IMR-90 (cell line): ENCODE data around the gene SYNGR2. TPM values are rescaled to one million over a fixed set of nuclear protein-coding genes. Genes with fewer than 3 reads are reported as not detected.

ENCODE experiments used
- ATAC-seq: fragments of 200-7000 bp; cut with Tn5 transposase; 2 replicates; pipeline ENCODE4 v1.9.1; 2020; ENCODE audit warnings: low read depth, mild to moderate bottlenecking, moderate library complexity
- BruUV-seq: library from RNA; stranded (reverse); fragments of 400-500 nt; replicated peaks from 2 replicates; lab custom pipeline; 2021; lab: Mats Ljungman, UMichigan
- CTCF ChIA-PET: fragments of 300-600 bp; formaldehyde crosslinking; extraction: SDS; loops from one replicate; lab custom pipeline; 2021; ENCODE audit warnings: antibody characterized with exemption; lab: Yijun Ruan, JAX
- POLR2A ChIA-PET: fragments of 300-600 bp; sonication (Branson Sonifier 250); formaldehyde crosslinking; loops from one replicate; lab custom pipeline; 2022; ENCODE audit warnings: antibody characterized with exemption; ENCODE audit not compliant: unreplicated experiment; lab: Charles Lee
- DNase-seq: peaks from one replicate; pipeline ENCODE4 v3.0.0; 2013
- H2AFZ ChIP-seq: replicated peaks from 2 replicates; pipeline ENCODE3; 2013; ENCODE audit warnings: low read length, mild to moderate bottlenecking; ENCODE audit not compliant: poor library complexity
- H2AK5ac ChIP-seq: 2 replicates; pipeline ENCODE4 v1.6.1; 2013; ENCODE audit warnings: low read depth, low read length, inconsistent platforms
- H2AK9ac ChIP-seq: replicated peaks from 2 replicates; pipeline ENCODE3; 2013; ENCODE audit warnings: mild to moderate bottlenecking, low read depth, low read length, moderate library complexity; ENCODE audit not compliant: poor library complexity
- H2BK120ac ChIP-seq: 2 replicates; pipeline ENCODE4 v1.6.1; 2013; ENCODE audit warnings: low read depth, low read length, inconsistent platforms
- H2BK15ac ChIP-seq: 3 replicates; pipeline ENCODE4 v1.6.1; 2013; ENCODE audit warnings: low read depth, low read length, inconsistent platforms
- H2BK20ac ChIP-seq: 2 replicates; pipeline ENCODE4 v1.6.1; 2013; ENCODE audit warnings: low read depth, mild to moderate bottlenecking, inconsistent platforms, low read length, moderate library complexity
- H2BK5ac ChIP-seq: 2 replicates; pipeline ENCODE4 v1.6.1; 2013; ENCODE audit warnings: mild to moderate bottlenecking, low read depth, low read length, inconsistent platforms; ENCODE audit not compliant: poor library complexity, severe bottlenecking
- H3K14ac ChIP-seq: replicated peaks from 2 replicates; pipeline ENCODE4 v1.6.1; 2013; ENCODE audit warnings: low read depth, low read length, inconsistent platforms
- H3K18ac ChIP-seq: 2 replicates; pipeline ENCODE4 v1.6.1; 2013; ENCODE audit warnings: low read depth, low read length, control low read depth
- H3K23ac ChIP-seq: 2 replicates; pipeline ENCODE4 v1.6.1; 2013; ENCODE audit warnings: low read depth, low read length, inconsistent platforms
- H3K27ac ChIP-seq: 2 replicates; pipeline ENCODE4 v1.5.1; 2013; ENCODE audit warnings: mild to moderate bottlenecking, control low read depth, low read length; ENCODE audit not compliant: insufficient read depth
- H3K27me3 ChIP-seq: 2 replicates; pipeline ENCODE4 v1.6.1; 2013; ENCODE audit warnings: low read length; ENCODE audit not compliant: control insufficient read depth, insufficient read depth
- H3K36me3 ChIP-seq: 2 replicates; pipeline ENCODE4 v1.6.1; 2013; ENCODE audit warnings: low read length, mixed read lengths; ENCODE audit not compliant: control insufficient read depth, insufficient read depth
- H3K4ac ChIP-seq: 2 replicates; pipeline ENCODE4 v1.6.1; 2013; ENCODE audit warnings: low read depth, low read length, inconsistent platforms
- H3K4me1 ChIP-seq: 2 replicates; pipeline ENCODE4 v1.6.1; 2013; ENCODE audit warnings: low read length, mixed read lengths; ENCODE audit not compliant: control insufficient read depth, insufficient read depth
- H3K4me2 ChIP-seq: 2 replicates; pipeline ENCODE4 v1.6.1; 2013; ENCODE audit warnings: low read depth, mild to moderate bottlenecking, control low read depth, low read length, moderate library complexity
- H3K4me3 ChIP-seq: 2 replicates; pipeline ENCODE4 v1.5.1; 2013; ENCODE audit warnings: low read depth, mild to moderate bottlenecking, control low read depth, low read length, moderate library complexity; ENCODE audit not compliant: insufficient read depth
- H3K56ac ChIP-seq: 2 replicates; pipeline ENCODE4 v1.6.1; 2013; ENCODE audit warnings: low read length, inconsistent platforms; ENCODE audit not compliant: insufficient read depth; ENCODE audit errors: extremely low read depth
- H3K79me1 ChIP-seq, 2 experiments: 2 replicates each; pipeline ENCODE4 v1.6.1; 2013; ENCODE audit warnings: low read length in 2 of 2, inconsistent platforms in 1 of 2, low read depth in 1 of 2
- H3K9ac ChIP-seq: 2 replicates; pipeline ENCODE4 v1.6.1; 2013; ENCODE audit warnings: low read depth, low read length, control low read depth
- H3K9me1 ChIP-seq: 2 replicates; pipeline ENCODE4 v1.6.1; 2013; ENCODE audit warnings: low read length, inconsistent platforms; ENCODE audit not compliant: insufficient read depth
- H3K9me3 ChIP-seq: 2 replicates; pipeline ENCODE4 v1.6.1; 2013; ENCODE audit warnings: low read length; ENCODE audit not compliant: control insufficient read depth, insufficient read depth
- H4K20me1 ChIP-seq: 2 replicates; pipeline ENCODE4 v1.6.1; 2013; ENCODE audit warnings: low read length, inconsistent platforms; ENCODE audit not compliant: insufficient read depth
- H4K5ac ChIP-seq: 2 replicates; pipeline ENCODE4 v1.6.1; 2013; ENCODE audit warnings: mild to moderate bottlenecking, low read depth, low read length, control low read depth
- H4K8ac ChIP-seq, 2 experiments: 2 replicates each; pipeline ENCODE4 v1.6.1; 2013; ENCODE audit warnings: low read depth in 2 of 2, low read length in 2 of 2, control low read depth in 1 of 2, inconsistent platforms in 1 of 2
- H4K91ac ChIP-seq: 2 replicates; pipeline ENCODE4 v1.6.1; 2013; ENCODE audit warnings: low read depth, low read length, inconsistent platforms; ENCODE audit not compliant: insufficient read depth
- BHLHE40 ChIP-seq: fragments of 150-350 bp; IDR thresholded peaks from 2 replicates; pipeline ENCODE4 v1.6.1; 2016; ENCODE audit warnings: mild to moderate bottlenecking, low read depth, low read length
- CEBPB ChIP-seq: IDR thresholded peaks from 2 replicates; pipeline ENCODE4 v1.6.1; 2012; ENCODE audit warnings: low read depth, low read length, improper control_type of control experiment
- CHD1 ChIP-seq: IDR thresholded peaks from 2 replicates; pipeline ENCODE4 v1.6.1; 2012; ENCODE audit warnings: low read depth, low read length, improper control_type of control experiment
- FOS ChIP-seq: fragments of 150-350 bp; IDR thresholded peaks from 2 replicates; pipeline ENCODE4 v1.6.1; 2016; ENCODE audit warnings: low read depth, low read length
- MAFK ChIP-seq: IDR thresholded peaks from 2 replicates; pipeline ENCODE4 v1.6.1; 2012; ENCODE audit warnings: low read depth, low read length, improper control_type of control experiment
- MAZ ChIP-seq: IDR thresholded peaks from 2 replicates; pipeline ENCODE4 v1.6.1; 2012; ENCODE audit warnings: low read depth, mild to moderate bottlenecking, low read length, improper control_type of control experiment, moderate library complexity, borderline replicate concordance
- MXI1 ChIP-seq: IDR thresholded peaks from 2 replicates; pipeline ENCODE4 v1.6.1; 2012; ENCODE audit warnings: low read depth, mild to moderate bottlenecking, low read length, moderate library complexity, borderline replicate concordance
- NFE2L2 ChIP-seq: fragments of 150-350 bp; IDR thresholded peaks from 2 replicates; pipeline ENCODE4 v1.6.1; 2016; ENCODE audit warnings: low read depth, mild to moderate bottlenecking, low read length
- POLR2A ChIP-seq: IDR thresholded peaks from 2 replicates; pipeline ENCODE4 v1.6.1; 2012; ENCODE audit warnings: mild to moderate bottlenecking, low read depth, low read length
- RAD21 ChIP-seq: IDR thresholded peaks from 2 replicates; pipeline ENCODE4 v1.6.1; 2012; ENCODE audit warnings: low read length, improper control_type of control experiment
- RCOR1 ChIP-seq: IDR thresholded peaks from 2 replicates; pipeline ENCODE4 v1.6.1; 2012; ENCODE audit warnings: mild to moderate bottlenecking, low read length, improper control_type of control experiment; ENCODE audit not compliant: insufficient replicate concordance
- RFX5 ChIP-seq: IDR thresholded peaks from 2 replicates; pipeline ENCODE4 v1.8.0; 2012; ENCODE audit warnings: low read depth, mild to moderate bottlenecking, low read length, moderate library complexity
- SMC3 ChIP-seq: fragments of 150-350 bp; IDR thresholded peaks from 2 replicates; pipeline ENCODE4 v1.6.1; 2016; ENCODE audit warnings: low read depth, mild to moderate bottlenecking, antibody characterized with exemption, low read length, moderate library complexity
- WGBS, 2 experiments: methylation state at CpG; one replicate each; pipeline versions ENCODE4 v1.1.5 to v1.1.7; 2013; ENCODE audit warnings: missing lambda C conversion rate in 2 of 2; ENCODE audit not compliant: insufficient read length in 1 of 2; ENCODE audit errors: extremely low coverage in 2 of 2; 5-methylcytosine and 5-hydroxymethylcytosine counted together
- dilution Hi-C: fragments of 300-500 bp; cut with HindIII; formaldehyde crosslinking; loops from one replicate; pipeline ENCODE4 v1.14.3; 2018; ENCODE audit warnings: low sequenced_read_pairs; ENCODE audit not compliant: unreplicated experiment
- in situ Hi-C: fragments of 300-500 bp; cut with MboI; formaldehyde crosslinking; loops from 3 replicates; pipeline ENCODE4 v1.14.3; 2019; ENCODE audit warnings: low sequenced_read_pairs, inconsistent platforms, mixed read lengths
- intact Hi-C: fragments of 100-400 bp; cut with micrococcal nuclease; formaldehyde crosslinking; loops from 2 replicates; pipeline ENCODE4 v1.10.0; 2022
- polyA plus RNA-seq, 3 experiments: library from polyadenylated mRNA; depleted of rRNA; stranded (reverse); fragments of >200 nt; gene quantifications; 2 replicates each; pipeline ENCODE4 v1.2.3, GENCODE V29; 2012; ENCODE audit warnings: low replicate concordance in 1 of 3
- total RNA-seq: library from RNA; depleted of rRNA; stranded (reverse); fragments of >200 nt; gene quantifications from 2 replicates; pipeline ENCODE4 v1.2.3, GENCODE V29; 2012
- TF ChIP-seq, protein P1 (sequence below): conservative IDR thresholded peaks from 2 replicates; pipeline ENCODE4 v1.5.1; 2012; ENCODE audit warnings: mild to moderate bottlenecking, low read depth, low read length, improper control_type of control experiment
- TF ChIP-seq, protein P2 (sequence below): fragments of 150-350 bp; IDR thresholded peaks from 2 replicates; pipeline ENCODE4 v1.6.1; 2016; ENCODE audit warnings: low read depth, mild to moderate bottlenecking, low read length, moderate library complexity, borderline replicate concordance
- TF ChIP-seq, protein P3 (sequence below): fragments of 150-350 bp; IDR thresholded peaks from 2 replicates; pipeline ENCODE4 v1.6.1; 2017; ENCODE audit warnings: mild to moderate bottlenecking, antibody characterized with exemption, low read length, low read depth

Gene SYNGR2
- total and polyA plus RNA-seq, 2 of the 4 experiments (the other 2 are of a cell fraction), result 11.1 to 63.1 TPM

DNA sequence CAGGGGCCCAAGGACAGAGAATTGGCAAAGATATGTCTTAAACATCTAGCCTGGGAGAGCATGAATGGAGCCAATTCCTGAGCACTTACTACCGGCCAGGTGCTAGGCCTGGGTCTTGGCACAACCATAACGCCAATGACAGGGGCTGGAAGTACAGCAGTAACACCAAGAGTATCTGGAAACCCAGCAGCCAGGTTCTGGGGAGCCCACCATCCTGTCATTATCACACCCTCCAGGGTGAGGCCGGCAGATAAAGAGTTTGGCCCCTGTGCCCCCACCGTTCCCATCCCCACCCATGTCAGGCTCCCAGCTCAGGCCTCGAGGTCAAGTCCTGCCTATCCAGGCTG is 38.3 kb upstream of the SYNGR2 start:
- no peak overlapping the region for H2BK15ac ChIP-seq
- no peak overlapping the region for H3K56ac ChIP-seq
- intact Hi-C loops (no loop called here), in situ Hi-C loops (no loop called here), dilution Hi-C loops (no loop called here)
- H3K9ac ChIP-seq, result no peak overlapping the region
- H4K5ac ChIP-seq, result no peak overlapping the region
- no peak overlapping the region for H2BK5ac ChIP-seq
- H3K23ac ChIP-seq, result no peak overlapping the region
- H3K4me2 ChIP-seq, result no peak overlapping the region
- no peak overlapping the region for H3K14ac ChIP-seq
- H3K18ac ChIP-seq, result no peak overlapping the region
- ChIA-PET POLR2A (no interaction called here), CTCF (no interaction called here)
- no peak for TF ChIP-seq CHD1
- TF ChIP-seq POLR2A, result no peak
- TF ChIP-seq MAFK, result no peak
- TF ChIP-seq, protein P1, sequence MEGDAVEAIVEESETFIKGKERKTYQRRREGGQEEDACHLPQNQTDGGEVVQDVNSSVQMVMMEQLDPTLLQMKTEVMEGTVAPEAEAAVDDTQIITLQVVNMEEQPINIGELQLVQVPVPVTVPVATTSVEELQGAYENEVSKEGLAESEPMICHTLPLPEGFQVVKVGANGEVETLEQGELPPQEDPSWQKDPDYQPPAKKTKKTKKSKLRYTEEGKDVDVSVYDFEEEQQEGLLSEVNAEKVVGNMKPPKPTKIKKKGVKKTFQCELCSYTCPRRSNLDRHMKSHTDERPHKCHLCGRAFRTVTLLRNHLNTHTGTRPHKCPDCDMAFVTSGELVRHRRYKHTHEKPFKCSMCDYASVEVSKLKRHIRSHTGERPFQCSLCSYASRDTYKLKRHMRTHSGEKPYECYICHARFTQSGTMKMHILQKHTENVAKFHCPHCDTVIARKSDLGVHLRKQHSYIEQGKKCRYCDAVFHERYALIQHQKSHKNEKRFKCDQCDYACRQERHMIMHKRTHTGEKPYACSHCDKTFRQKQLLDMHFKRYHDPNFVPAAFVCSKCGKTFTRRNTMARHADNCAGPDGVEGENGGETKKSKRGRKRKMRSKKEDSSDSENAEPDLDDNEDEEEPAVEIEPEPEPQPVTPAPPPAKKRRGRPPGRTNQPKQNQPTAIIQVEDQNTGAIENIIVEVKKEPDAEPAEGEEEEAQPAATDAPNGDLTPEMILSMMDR, result no peak
- no peak for TF ChIP-seq MXI1
- no peak for TF ChIP-seq RAD21
- TF ChIP-seq, protein P2, sequence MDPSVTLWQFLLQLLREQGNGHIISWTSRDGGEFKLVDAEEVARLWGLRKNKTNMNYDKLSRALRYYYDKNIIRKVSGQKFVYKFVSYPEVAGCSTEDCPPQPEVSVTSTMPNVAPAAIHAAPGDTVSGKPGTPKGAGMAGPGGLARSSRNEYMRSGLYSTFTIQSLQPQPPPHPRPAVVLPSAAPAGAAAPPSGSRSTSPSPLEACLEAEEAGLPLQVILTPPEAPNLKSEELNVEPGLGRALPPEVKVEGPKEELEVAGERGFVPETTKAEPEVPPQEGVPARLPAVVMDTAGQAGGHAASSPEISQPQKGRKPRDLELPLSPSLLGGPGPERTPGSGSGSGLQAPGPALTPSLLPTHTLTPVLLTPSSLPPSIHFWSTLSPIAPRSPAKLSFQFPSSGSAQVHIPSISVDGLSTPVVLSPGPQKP, result no peak
- no peak for TF ChIP-seq CEBPB
- TF ChIP-seq RFX5, result no peak
- no peak for TF ChIP-seq BHLHE40
- no peak for TF ChIP-seq FOS
- TF ChIP-seq SMC3, result no peak
- no peak for TF ChIP-seq MAZ
- no peak for TF ChIP-seq NFE2L2
- TF ChIP-seq, protein P3, sequence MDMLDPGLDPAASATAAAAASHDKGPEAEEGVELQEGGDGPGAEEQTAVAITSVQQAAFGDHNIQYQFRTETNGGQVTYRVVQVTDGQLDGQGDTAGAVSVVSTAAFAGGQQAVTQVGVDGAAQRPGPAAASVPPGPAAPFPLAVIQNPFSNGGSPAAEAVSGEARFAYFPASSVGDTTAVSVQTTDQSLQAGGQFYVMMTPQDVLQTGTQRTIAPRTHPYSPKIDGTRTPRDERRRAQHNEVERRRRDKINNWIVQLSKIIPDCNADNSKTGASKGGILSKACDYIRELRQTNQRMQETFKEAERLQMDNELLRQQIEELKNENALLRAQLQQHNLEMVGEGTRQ, result no peak
- TF ChIP-seq RCOR1, result no peak
- no peak overlapping the region for H2AFZ ChIP-seq
- H2AK5ac ChIP-seq, result no peak overlapping the region
- no peak for ATAC-seq
- BruUV-seq, result no TSS peak
- no peaks in the 10 kb centered on the region for H3K36me3 ChIP-seq
- H3K4me3 ChIP-seq, result no peak overlapping the region
- no peak overlapping the region for H2BK20ac ChIP-seq
- H4K8ac ChIP-seq, result no peak overlapping the region
- no peaks in the 10 kb centered on the region for H3K9me3 ChIP-seq
- 55% methylated on average over 4 of the region's 5 CpGs; no CpG with 5 or more reads in 1 of the 2 experiments for WGBS, 2 experiments
- no peak overlapping the region for H2BK120ac ChIP-seq
- H3K4me1 ChIP-seq, result peaks cover 2% of the 10 kb centered on the region; the same call in 1 of the 2 replicates
- H3K27ac ChIP-seq, result no peak overlapping the region
- no peaks in the 10 kb centered on the region for H3K79me1 ChIP-seq
- no peaks in the 10 kb centered on the region; the same call in 1 of the 2 replicates for H4K20me1 ChIP-seq
- H3K4ac ChIP-seq, result no peak overlapping the region
- H3K9me1 ChIP-seq, result no peaks in the 10 kb centered on the region
- H4K91ac ChIP-seq, result no peak overlapping the region
- H2AK9ac ChIP-seq, result no peak overlapping the region
- peaks cover 80% of the 10 kb centered on the region for H3K27me3 ChIP-seq
- no peak for DNase-seq
